Measurements from ENCODE around the gene INO80C. TPM values are rescaled to one million over a fixed set of nuclear protein-coding genes. Genes with fewer than 3 reads are reported as not detected.

INO80C gene
- total RNA-seq, 1 experiment from 2014 or later = 51.1 TPM

DNA sequence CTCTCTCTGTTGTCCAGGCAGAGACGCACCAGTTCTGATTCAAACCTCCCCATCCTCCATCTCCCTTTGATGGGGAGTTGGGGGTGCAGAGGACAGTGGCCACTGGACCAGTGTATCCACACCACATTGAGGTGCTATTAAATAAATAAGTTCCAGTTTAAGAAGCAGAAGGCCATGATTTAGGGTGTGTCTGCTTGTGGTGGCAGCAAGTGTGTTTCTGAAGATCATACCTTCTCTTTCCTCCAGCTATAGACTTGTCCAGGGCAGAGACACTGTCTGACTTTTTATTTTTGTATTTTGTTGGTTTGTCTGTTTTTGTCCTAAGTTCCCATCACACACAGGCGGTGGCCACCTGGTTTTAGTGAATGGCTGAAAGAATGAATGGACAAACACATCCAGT is 16.5 kb upstream of the INO80C start:
- Mint-ChIP-seq H3K27ac (no peak overlapping the region), H3K4me3 (no peak overlapping the region), H3K4me1 (peaks cover 21 to 31% of the 10 kb centered on the region in 2 experiments), H3K36me3 (ENCODE audit: insufficient read depth in 1 of 3, low read depth in 3 of 3) (no peaks in the 10 kb centered on the region), H3K9me3 (no peaks in the 10 kb centered on the region), H3K27me3 (ENCODE audit: low read depth) (no peaks in the 10 kb centered on the region)
- Histone ChIP-seq H2AFZ (ENCODE audit: low read length) (no peak overlapping the region), H3K56ac (ENCODE audit: insufficient read length, low read depth, low read length) (no peak overlapping the region), H3K23me2 (ENCODE audit: insufficient read length, low read depth, low read length, poor library complexity, severe bottlenecking) (no peaks in the 10 kb centered on the region), H4K91ac (ENCODE audit: insufficient read length, low read depth, low read length) (no peak overlapping the region), H3K4me2 (ENCODE audit: insufficient read depth, insufficient read length, low read length) (no peak overlapping the region), H3K23ac (ENCODE audit: insufficient read length, low read depth, low read length) (no peak overlapping the region), H2BK12ac (ENCODE audit: insufficient read length, low read depth, low read length) (no peak overlapping the region), H4K8ac (replicated peaks; ENCODE audit: insufficient read length, low read depth, low read length) (no peak overlapping the region), H3K79me2 (ENCODE audit: insufficient read depth, low read length) (no peaks in the 10 kb centered on the region), H3K4ac (ENCODE audit: low read depth, low read length) (no peak overlapping the region), H3K14ac (ENCODE audit: insufficient read depth, low read length) (no peak overlapping the region), H2AK5ac (ENCODE audit: insufficient read length, low read length) (no peak overlapping the region), H3K27ac (ENCODE audit: insufficient read length, low read depth, low read length) (no peak overlapping the region), H4K20me1 (ENCODE audit: control insufficient read depth, insufficient read depth, insufficient read length) (no peaks in the 10 kb centered on the region), H3K9ac (ENCODE audit: extremely low read depth, insufficient read length, low read length) (no peak overlapping the region), H2BK120ac (ENCODE audit: low read depth, low read length, poor library complexity, severe bottlenecking) (no peak overlapping the region), H3K79me1 (ENCODE audit: insufficient read depth, low read depth, low read length, poor library complexity, severe bottlenecking) (no peaks in the 10 kb centered on the region), H3K9me3 (ENCODE audit: control insufficient read depth, low read depth, low read length) (no peaks in the 10 kb centered on the region), H3K18ac (ENCODE audit: insufficient read length, low read depth, low read length) (no peak overlapping the region), H3K4me1 (ENCODE audit: insufficient read depth, low read length) (no peaks in the 10 kb centered on the region; the same call in 1 of the 2 replicates), H2BK5ac (ENCODE audit: insufficient read length, low read length) (no peak overlapping the region), H3T11ph (ENCODE audit: low read length) (no peak overlapping the region), H4K5ac (ENCODE audit: insufficient read length, low read depth, low read length) (no peak overlapping the region), H2BK15ac (ENCODE audit: low read depth, low read length) (no peak overlapping the region), H2BK20ac (ENCODE audit: low read depth, low read length, poor library complexity, severe bottlenecking) (no peak overlapping the region), H3K27me3 (ENCODE audit: insufficient read depth, low read length) (no peaks in the 10 kb centered on the region)
- no peak for DNase-seq
- no CpG with 5 or more reads among the region's 2 CpGs for WGBS (ENCODE audit: extremely low coverage, insufficient read length, low lambda C conversion rate)
- TF ChIP-seq, protein P1, sequence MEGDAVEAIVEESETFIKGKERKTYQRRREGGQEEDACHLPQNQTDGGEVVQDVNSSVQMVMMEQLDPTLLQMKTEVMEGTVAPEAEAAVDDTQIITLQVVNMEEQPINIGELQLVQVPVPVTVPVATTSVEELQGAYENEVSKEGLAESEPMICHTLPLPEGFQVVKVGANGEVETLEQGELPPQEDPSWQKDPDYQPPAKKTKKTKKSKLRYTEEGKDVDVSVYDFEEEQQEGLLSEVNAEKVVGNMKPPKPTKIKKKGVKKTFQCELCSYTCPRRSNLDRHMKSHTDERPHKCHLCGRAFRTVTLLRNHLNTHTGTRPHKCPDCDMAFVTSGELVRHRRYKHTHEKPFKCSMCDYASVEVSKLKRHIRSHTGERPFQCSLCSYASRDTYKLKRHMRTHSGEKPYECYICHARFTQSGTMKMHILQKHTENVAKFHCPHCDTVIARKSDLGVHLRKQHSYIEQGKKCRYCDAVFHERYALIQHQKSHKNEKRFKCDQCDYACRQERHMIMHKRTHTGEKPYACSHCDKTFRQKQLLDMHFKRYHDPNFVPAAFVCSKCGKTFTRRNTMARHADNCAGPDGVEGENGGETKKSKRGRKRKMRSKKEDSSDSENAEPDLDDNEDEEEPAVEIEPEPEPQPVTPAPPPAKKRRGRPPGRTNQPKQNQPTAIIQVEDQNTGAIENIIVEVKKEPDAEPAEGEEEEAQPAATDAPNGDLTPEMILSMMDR (conservative IDR thresholded peaks at IDR 0.05) = no peak
